A549 (cell line): ENCODE results near the gene CDYL2.

Experiments used
- BHLHE40 ChIP-seq: IDR thresholded peaks from 2 replicates; pipeline ENCODE4 v1.6.1; 2012; ENCODE audit warnings: low read depth, low read length, inconsistent platforms
- CTCF ChIP-seq: fragments of >200 bp; sonication (Bioruptor Twin); formaldehyde crosslinking; IDR thresholded peaks from 3 replicates; pipeline ENCODE4 v1.5.1; 2016
- EP300 ChIP-seq, 2 experiments: fragments of >200 bp; sonication (Bioruptor Twin); formaldehyde crosslinking; IDR thresholded peaks; 2 replicates in 1 of 2; 3 replicates in 1 of 2; pipeline ENCODE4 v1.6.1; 2016 to 2017
- POLR2A ChIP-seq: IDR thresholded peaks from 2 replicates; pipeline ENCODE4 v1.6.1; 2012; ENCODE audit warnings: mild to moderate bottlenecking, low read length
- RAD21 ChIP-seq, 2 experiments: fragments of >200 bp in 1 of 2; sonication (Bioruptor Twin) in 1 of 2; formaldehyde crosslinking in 1 of 2; IDR thresholded peaks in 1 of 2; conservative IDR thresholded peaks in 1 of 2; 2 replicates in 1 of 2; 3 replicates in 1 of 2; pipeline ENCODE4 v1.6.1; 2012 to 2018; ENCODE audit warnings: inconsistent platforms in 1 of 2
- USF2 ChIP-seq: fragments of 450-650 bp; IDR thresholded peaks from 2 replicates; pipeline ENCODE4 v1.6.1; 2014; ENCODE audit warnings: antibody characterized with exemption

GRCh38 chr16:80684906-80685305 is 119.5 kb downstream of the CDYL2 start:
- no peak for TF ChIP-seq POLR2A
- no peak for TF ChIP-seq CTCF
- TF ChIP-seq USF2, result no peak
- TF ChIP-seq EP300 (IDR thresholded peaks at IDR 0.05), result no peak
- TF ChIP-seq RAD21 (conservative IDR thresholded peaks at IDR 0.05 in 1 of 2, IDR thresholded peaks at IDR 0.05 in 1 of 2), result no peak
- no peak for TF ChIP-seq BHLHE40
